HFFc6 (cell line): ENCODE data around the gene KIRREL3. TPM values are rescaled to one million over a fixed set of nuclear protein-coding genes. Genes with fewer than 3 reads are reported as not detected.

Source experiments
- DNase-seq: peaks from one replicate; pipeline ENCODE4 v3.0.0-alpha.2; 2018
- H3K27ac Mint-ChIP-seq: 2 replicates; pipeline ENCODE4 v1.8.0; 2020; ENCODE audit warnings: mild to moderate bottlenecking, mixed read lengths
- H3K27me3 Mint-ChIP-seq: 2 replicates; pipeline ENCODE4 v1.8.0; 2021; ENCODE audit warnings: mild to moderate bottlenecking, moderate library complexity, mixed read lengths; ENCODE audit not compliant: insufficient read depth
- H3K36me3 Mint-ChIP-seq: 2 replicates; pipeline ENCODE4 v1.8.0; 2021; ENCODE audit warnings: low read depth, mixed read lengths
- H3K4me1 Mint-ChIP-seq: 2 replicates; pipeline ENCODE4 v1.8.0; 2020; ENCODE audit warnings: low read depth, mixed read lengths
- H3K4me3 Mint-ChIP-seq: 2 replicates; pipeline ENCODE4 v1.8.0; 2020; ENCODE audit warnings: mild to moderate bottlenecking, moderate library complexity, mixed read lengths
- H3K9me3 Mint-ChIP-seq: 2 replicates; pipeline ENCODE4 v1.8.0; 2020; ENCODE audit warnings: mild to moderate bottlenecking, mixed read lengths
- CTCF ChIP-seq: fragments of 200-600 bp; sonication (generic); IDR thresholded peaks from 2 replicates; pipeline ENCODE4 v1.5.0; 2021; ENCODE audit warnings: antibody characterized with exemption, mild to moderate bottlenecking
- total RNA-seq, 6 experiments: library from RNA; stranded (reverse); fragmentation: NEBNext Ultra II Directional; extraction: Animal tissue kit (Norgen Biotek cat#: 25700); gene quantifications; 2 replicates in 1 of 6; 3 replicates in 5 of 6; pipeline ENCODE4 v1.2.3, GENCODE V29; 2021

Gene KIRREL3
- total RNA-seq, 6 experiments from 2014 or later, result 22.2 to 38.2 (median 33.2) TPM

GRCh38 chr11:126411971-126412381 lies 588.6 kb downstream of the KIRREL3 start:
- DNase-seq, result no peak
- no peak overlapping the region for H3K4me3 Mint-ChIP-seq
- H3K27ac Mint-ChIP-seq, result no peak overlapping the region

GRCh38 chr11:126410649-126411048 lies 589.9 kb downstream of the KIRREL3 start:
- Mint-ChIP-seq H3K4me1 (peaks cover 7% of the 10 kb centered on the region), H3K27ac (no peak overlapping the region), H3K9me3 (no peaks in the 10 kb centered on the region), H3K27me3 (no peaks in the 10 kb centered on the region; the same call in 1 of the 2 replicates), H3K36me3 (peaks cover 23% of the 10 kb centered on the region), H3K4me3 (no peak overlapping the region)
- TF ChIP-seq CTCF, result no peak
- DNase-seq, result no peak

More at GRCh38 chr11:126411971-126412381, 588.6 kb downstream of the KIRREL3 start:
- TF ChIP-seq CTCF, result peak; percentile 7; the same call in 1 of the 2 replicates
- H3K9me3 Mint-ChIP-seq, result no peaks in the 10 kb centered on the region
- peaks cover 29% of the 10 kb centered on the region for H3K36me3 Mint-ChIP-seq
- no peaks in the 10 kb centered on the region; the same call in 1 of the 2 replicates for H3K27me3 Mint-ChIP-seq
- peaks cover 12% of the 10 kb centered on the region for H3K4me1 Mint-ChIP-seq

DNA sequence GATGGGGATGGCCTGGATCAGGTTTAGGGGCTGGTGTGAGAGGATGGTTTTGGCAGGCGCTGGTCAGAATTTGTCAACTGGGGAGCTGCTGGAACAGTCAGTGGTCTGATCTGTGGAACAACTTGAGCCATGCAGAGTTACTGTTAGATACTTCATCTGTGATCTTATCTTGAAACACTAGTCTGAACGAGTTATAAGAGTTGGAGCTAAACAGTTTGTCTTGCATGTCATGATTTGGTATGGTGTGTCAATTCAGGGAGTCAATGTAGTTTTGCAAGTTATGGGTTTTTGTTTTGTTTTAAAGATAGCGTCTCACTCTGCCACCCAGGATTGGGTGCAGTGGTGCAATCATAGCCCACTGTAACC lies 591.0 kb downstream of the KIRREL3 start:
- no peak overlapping the region for H3K27ac Mint-ChIP-seq
- no peaks in the 10 kb centered on the region for H3K9me3 Mint-ChIP-seq
- H3K36me3 Mint-ChIP-seq, result peaks cover 22% of the 10 kb centered on the region
- no peak for TF ChIP-seq CTCF
- H3K4me1 Mint-ChIP-seq, result peaks cover 12% of the 10 kb centered on the region
- H3K4me3 Mint-ChIP-seq, result no peak overlapping the region
- no peak for DNase-seq
- no peaks in the 10 kb centered on the region; the same call in 1 of the 2 replicates for H3K27me3 Mint-ChIP-seq

DNA sequence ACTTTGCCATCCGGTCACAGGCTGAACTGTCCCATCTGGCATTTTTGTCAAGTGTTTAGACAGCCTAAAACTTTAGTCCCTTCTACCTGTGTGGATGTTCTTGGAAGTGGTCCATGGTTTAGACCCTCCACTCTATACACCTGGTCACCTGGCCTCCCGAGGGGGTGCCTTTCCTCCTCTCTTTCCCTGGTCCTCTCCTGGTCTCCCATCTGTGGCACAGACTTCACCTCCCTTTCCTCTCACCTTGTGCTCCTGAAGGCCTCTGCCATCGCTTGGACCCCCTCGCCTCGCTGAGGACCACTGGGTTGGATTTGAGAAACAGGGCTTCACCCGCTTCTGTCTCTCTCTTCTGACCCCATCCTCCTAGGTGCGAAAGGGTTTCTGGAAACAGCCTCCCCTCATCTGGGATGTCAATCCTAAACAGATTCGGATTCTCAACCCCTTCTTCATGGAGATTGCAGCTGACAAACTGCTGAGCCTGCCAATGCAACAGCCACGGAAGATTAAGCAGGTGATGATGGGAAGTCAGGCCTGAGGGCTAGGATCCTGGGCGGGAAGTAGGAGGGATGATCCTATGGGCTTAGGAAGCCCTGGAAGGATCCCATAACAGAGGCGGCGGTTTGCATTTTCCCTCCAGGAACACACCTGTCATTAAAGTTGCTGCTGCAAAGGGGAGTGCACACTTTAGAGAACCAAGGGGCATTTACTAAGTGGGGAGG lies 591.5 kb downstream of the KIRREL3 start:
- Mint-ChIP-seq H3K27ac (no peak overlapping the region), H3K36me3 (peaks cover 22% of the 10 kb centered on the region), H3K4me1 (peaks cover 17% of the 10 kb centered on the region), H3K9me3 (no peaks in the 10 kb centered on the region), H3K4me3 (no peak overlapping the region), H3K27me3 (no peaks in the 10 kb centered on the region; the same call in 1 of the 2 replicates)
- TF ChIP-seq CTCF, result no peak
- DNase-seq, result no peak

DNA sequence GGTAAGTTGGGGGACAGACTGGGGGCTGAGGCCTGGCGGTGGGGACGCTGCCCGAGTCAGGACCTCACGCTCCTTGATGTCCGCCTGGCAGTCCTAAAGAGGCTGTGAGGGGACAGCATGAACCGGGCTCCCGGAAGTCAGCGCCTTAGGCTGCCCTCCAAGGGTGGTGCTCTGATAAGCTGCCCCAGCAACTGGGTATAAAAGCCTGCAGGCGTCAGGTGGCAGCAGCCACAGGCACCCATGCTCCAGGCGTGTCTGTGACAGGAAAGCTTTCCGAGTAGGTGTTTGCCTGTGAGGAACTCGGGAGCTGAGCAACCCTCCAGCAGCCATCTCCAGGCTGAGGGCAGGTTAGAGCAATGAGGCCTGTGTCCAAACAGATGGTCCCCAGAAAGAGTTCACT lies 592.1 kb downstream of the KIRREL3 start:
- no peak for DNase-seq
- H3K27me3 Mint-ChIP-seq, result no peaks in the 10 kb centered on the region; the same call in 1 of the 2 replicates
- H3K4me1 Mint-ChIP-seq, result peaks cover 23% of the 10 kb centered on the region
- peaks cover 22% of the 10 kb centered on the region for H3K36me3 Mint-ChIP-seq
- H3K4me3 Mint-ChIP-seq, result no peak overlapping the region
- no peaks in the 10 kb centered on the region for H3K9me3 Mint-ChIP-seq
- TF ChIP-seq CTCF, result no peak
- no peak overlapping the region for H3K27ac Mint-ChIP-seq
